NCI-H1417 treated with DMSO at 0.1 percent for 48 hours (cell line): ENCODE measurements around the gene SPACA4.

Source experiments
- DNase-seq: peaks from one replicate; lab custom pipeline; 2025; lab: John Stamatoyannopoulos, UW

SPACA4 gene

DNA sequence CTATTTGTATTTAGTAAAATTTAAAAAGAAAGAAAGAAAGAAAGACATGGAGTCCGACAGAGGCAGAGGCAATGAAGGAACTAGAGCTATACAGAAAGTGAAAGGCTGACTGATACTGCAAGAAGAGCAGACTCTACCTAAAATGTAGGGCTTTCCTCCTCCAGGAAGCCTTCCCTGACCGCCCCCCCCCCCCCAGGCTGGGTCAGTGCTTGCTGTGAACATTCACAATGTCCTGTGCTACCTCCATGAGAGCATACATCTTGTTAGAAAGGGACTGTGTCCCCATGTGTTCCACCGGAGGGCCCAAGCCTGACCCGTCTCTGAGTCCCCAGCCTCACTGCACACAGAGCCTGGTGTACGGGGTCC is 45.1 kb downstream of the SPACA4 start:
- no peak for DNase-seq

DNA sequence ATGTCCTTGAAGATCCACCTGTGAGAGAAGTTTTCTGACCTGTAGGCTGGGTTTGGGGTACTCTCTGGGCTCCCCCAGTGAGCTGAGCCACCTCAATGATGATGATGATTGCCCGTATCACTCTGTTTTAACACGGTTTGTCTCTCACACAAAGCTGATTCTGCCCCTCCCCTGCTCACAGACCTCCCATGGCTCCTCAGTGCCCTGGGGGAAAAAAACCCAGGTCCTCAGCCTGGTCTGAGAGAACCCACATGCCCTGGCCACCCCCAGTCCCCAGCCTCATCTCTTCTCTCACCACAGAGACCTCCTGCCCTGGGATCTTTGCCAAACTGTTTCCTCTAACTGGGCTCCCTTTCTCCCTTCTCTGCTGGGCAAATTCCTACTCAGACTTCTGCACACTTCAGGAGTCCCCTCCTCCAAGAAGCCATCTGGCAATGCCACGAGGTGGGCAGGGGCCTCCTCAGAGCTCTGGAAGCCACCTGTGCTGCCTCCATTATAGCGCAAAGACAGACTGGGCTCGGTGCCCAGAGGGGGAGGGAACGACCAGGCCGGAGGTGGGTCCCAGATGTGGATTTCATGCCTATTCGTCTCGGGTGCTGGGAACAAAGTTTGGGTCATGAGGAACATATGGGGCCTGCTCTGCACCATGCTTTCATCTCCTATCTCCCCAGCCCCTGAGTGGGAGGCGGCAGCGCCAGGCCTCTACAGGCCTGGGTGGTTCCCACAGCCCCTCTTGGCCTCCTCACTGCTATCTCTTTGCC is 47.9 kb downstream of the SPACA4 start:
- no peak for DNase-seq

DNA sequence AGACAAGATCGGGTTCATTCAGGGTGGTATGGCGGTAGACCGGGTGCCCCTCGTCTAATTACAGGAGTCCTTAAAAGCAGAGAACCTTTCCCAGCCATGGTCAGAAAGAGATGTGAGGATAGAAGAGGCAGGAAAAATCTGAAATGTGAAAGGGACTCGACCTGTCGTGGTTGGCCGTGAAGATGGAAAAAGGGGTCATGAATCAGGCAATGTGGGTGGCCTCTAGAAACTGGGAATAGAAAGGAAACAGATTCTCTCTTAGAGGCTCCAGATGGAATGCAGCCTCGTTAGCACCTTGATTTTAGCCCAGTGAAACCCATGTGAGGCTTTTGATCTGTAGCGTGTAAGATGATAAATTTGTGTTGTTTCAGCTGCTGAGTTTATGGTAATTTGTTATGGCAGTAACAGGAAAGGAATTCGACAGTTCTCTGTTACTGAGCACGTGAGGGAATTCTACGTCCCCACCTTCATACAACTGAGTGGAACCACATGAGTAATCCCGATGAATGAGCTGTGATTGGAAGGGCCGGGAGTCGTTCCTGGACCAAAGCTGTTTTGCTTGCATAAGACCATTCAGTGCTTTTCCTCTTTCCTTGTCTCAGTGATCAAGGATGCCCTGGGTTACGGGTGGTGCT is 50.4 kb downstream of the SPACA4 start:
- DNase-seq, result no peak
